HEK293 (cell line): ENCODE measurements around the gene ZCCHC24.

Source experiments
- MEIS1 ChIP-seq: sonication (generic); formaldehyde crosslinking; IDR thresholded peaks from 2 replicates; pipeline ENCODE4 v1.8.1; 2022; ENCODE audit warnings: missing genetic modification reagents, mild to moderate bottlenecking, borderline replicate concordance
- ZFP41 ChIP-seq: fragments of 450-650 bp; formaldehyde crosslinking; IDR thresholded peaks from 2 replicates; pipeline ENCODE4 v1.5.1; 2016; ENCODE audit warnings: missing biosample characterization, missing genetic modification characterization, borderline replicate concordance
- ZNF248 ChIP-seq: fragments of 450-650 bp; formaldehyde crosslinking; IDR thresholded peaks from 2 replicates; pipeline ENCODE4 v1.5.1; 2017; ENCODE audit warnings: missing biosample characterization, missing genetic modification characterization
- TF ChIP-seq, protein P1 (sequence below): fragments of 450-650 bp; formaldehyde crosslinking; IDR thresholded peaks from 2 replicates; pipeline ENCODE4 v1.5.1; 2017; ENCODE audit warnings: missing biosample characterization, missing genetic modification characterization
- TF ChIP-seq, protein P2 (sequence below): fragments of 450-650 bp; formaldehyde crosslinking; IDR thresholded peaks from 2 replicates; pipeline ENCODE4 v1.5.1; 2017; ENCODE audit warnings: missing biosample characterization, missing genetic modification characterization

DNA sequence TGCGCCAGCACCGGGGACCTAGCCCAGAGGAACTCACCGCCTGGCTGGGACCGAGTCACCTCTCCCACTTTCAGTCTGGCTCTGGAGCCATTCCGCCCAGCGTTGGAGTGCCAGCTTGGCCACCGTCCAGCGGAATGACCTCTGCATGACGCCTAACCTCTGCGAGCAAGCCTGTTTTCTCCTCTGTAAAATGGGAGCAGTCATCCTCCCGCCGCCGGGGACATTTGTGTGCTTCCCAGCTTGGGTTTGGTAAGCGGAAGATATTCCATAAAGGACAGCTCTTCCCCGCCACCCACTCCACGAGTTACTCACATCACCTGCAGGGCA lies 1.3 kb upstream of the ZCCHC24 start:
- TF ChIP-seq, protein P1, sequence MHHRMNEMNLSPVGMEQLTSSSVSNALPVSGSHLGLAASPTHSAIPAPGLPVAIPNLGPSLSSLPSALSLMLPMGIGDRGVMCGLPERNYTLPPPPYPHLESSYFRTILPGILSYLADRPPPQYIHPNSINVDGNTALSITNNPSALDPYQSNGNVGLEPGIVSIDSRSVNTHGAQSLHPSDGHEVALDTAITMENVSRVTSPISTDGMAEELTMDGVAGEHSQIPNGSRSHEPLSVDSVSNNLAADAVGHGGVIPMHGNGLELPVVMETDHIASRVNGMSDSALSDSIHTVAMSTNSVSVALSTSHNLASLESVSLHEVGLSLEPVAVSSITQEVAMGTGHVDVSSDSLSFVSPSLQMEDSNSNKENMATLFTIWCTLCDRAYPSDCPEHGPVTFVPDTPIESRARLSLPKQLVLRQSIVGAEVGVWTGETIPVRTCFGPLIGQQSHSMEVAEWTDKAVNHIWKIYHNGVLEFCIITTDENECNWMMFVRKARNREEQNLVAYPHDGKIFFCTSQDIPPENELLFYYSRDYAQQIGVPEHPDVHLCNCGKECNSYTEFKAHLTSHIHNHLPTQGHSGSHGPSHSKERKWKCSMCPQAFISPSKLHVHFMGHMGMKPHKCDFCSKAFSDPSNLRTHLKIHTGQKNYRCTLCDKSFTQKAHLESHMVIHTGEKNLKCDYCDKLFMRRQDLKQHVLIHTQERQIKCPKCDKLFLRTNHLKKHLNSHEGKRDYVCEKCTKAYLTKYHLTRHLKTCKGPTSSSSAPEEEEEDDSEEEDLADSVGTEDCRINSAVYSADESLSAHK (tag by site-specific recombination) = no peak
- TF ChIP-seq ZFP41 (tag by site-specific recombination) = no peak
- TF ChIP-seq MEIS1 = no peak
- TF ChIP-seq, protein P2, sequence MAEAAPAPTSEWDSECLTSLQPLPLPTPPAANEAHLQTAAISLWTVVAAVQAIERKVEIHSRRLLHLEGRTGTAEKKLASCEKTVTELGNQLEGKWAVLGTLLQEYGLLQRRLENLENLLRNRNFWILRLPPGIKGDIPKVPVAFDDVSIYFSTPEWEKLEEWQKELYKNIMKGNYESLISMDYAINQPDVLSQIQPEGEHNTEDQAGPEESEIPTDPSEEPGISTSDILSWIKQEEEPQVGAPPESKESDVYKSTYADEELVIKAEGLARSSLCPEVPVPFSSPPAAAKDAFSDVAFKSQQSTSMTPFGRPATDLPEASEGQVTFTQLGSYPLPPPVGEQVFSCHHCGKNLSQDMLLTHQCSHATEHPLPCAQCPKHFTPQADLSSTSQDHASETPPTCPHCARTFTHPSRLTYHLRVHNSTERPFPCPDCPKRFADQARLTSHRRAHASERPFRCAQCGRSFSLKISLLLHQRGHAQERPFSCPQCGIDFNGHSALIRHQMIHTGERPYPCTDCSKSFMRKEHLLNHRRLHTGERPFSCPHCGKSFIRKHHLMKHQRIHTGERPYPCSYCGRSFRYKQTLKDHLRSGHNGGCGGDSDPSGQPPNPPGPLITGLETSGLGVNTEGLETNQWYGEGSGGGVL (tag by site-specific recombination) = no peak
- no peak for TF ChIP-seq ZNF248 (tag by site-specific recombination)
